Subcutaneous abdominal adipose tissue (tissue), 5 donors: ENCODE measurements around the gene EPHA8.

Experiments used
- H3K27ac ChIP-seq: one replicate; pipeline ENCODE4 v1.7.0; 2013; ENCODE audit warnings: low read depth, mild to moderate bottlenecking, inconsistent platforms, low read length, moderate library complexity
- H3K27me3 ChIP-seq, 5 donors: one replicate each; pipeline ENCODE4 v1.7.0; 2013; ENCODE audit warnings: low read length in 5 of 5, inconsistent platforms in 1 of 5; ENCODE audit not compliant: control insufficient read depth in 5 of 5, insufficient read depth in 4 of 5
- H3K36me3 ChIP-seq, 5 donors: one replicate each; pipeline ENCODE4 v1.7.0; 2013; ENCODE audit warnings: low read length in 5 of 5; ENCODE audit not compliant: control insufficient read depth in 5 of 5, insufficient read depth in 5 of 5
- H3K4me1 ChIP-seq, 5 donors: one replicate each; pipeline ENCODE4 v1.7.0; 2013; ENCODE audit warnings: low read length in 5 of 5, mild to moderate bottlenecking in 3 of 5, moderate library complexity in 1 of 5; ENCODE audit not compliant: control insufficient read depth in 5 of 5, insufficient read depth in 5 of 5
- H3K4me3 ChIP-seq, 5 donors: one replicate each; pipeline ENCODE4 v1.7.0; 2013; ENCODE audit warnings: low read length in 5 of 5, low read depth in 1 of 5
- H3K9ac ChIP-seq, 5 donors: one replicate each; pipeline ENCODE4 v1.7.0; 2013; ENCODE audit warnings: low read length in 5 of 5, mild to moderate bottlenecking in 4 of 5, moderate library complexity in 3 of 5
- H3K9me3 ChIP-seq, 5 donors: one replicate each; pipeline ENCODE4 v1.7.0; 2013; ENCODE audit warnings: low read length in 5 of 5; ENCODE audit not compliant: control insufficient read depth in 5 of 5
- donor health status: healthy.
- donor health status: healthy.
- donor health status: healthy.
- donor health status: healthy.
- donor health status: healthy.

Gene EPHA8

GRCh38 chr1:22575532-22576149 is 12.4 kb downstream of the EPHA8 start:
- Histone ChIP-seq H3K27me3 (peaks cover 11 to 25% (median 20%) of the 10 kb centered on the region in 5 donors), H3K9ac (no peak overlapping the region), H3K4me1 (no peaks in the 10 kb centered on the region), H3K4me3 (no peak overlapping the region), H3K36me3 (no peaks in the 10 kb centered on the region), H3K9me3 (peaks cover 0 to 6% (median 0%) of the 10 kb centered on the region in 5 donors), H3K27ac (no peak overlapping the region)

- peaks cover 11 to 21% (median 18%) of the 10 kb centered on the region in 5 donors for H3K27me3 ChIP-seq
- no peak overlapping the region for H3K9ac ChIP-seq
- no peaks in the 10 kb centered on the region for H3K4me1 ChIP-seq
- no peak overlapping the region for H3K4me3 ChIP-seq
- H3K27ac ChIP-seq = no peak overlapping the region
- peaks cover 0 to 6% (median 0%) of the 10 kb centered on the region in 5 donors for H3K9me3 ChIP-seq
- no peaks in the 10 kb centered on the region for H3K36me3 ChIP-seq
These were observed 12.9 kb downstream of the EPHA8 start for GRCh38 chr1:22576150-22576544.

GRCh38 chr1:22576617-22577016 is 13.3 kb downstream of the EPHA8 start:
- Histone ChIP-seq H3K27me3 (peaks cover 6 to 18% (median 16%) of the 10 kb centered on the region in 5 donors), H3K36me3 (no peaks in the 10 kb centered on the region), H3K9ac (no peak overlapping the region), H3K9me3 (peaks cover 0 to 6% (median 0%) of the 10 kb centered on the region in 5 donors), H3K27ac (no peak overlapping the region), H3K4me3 (no peak overlapping the region), H3K4me1 (no peaks in the 10 kb centered on the region)

- Histone ChIP-seq H3K9me3 (peaks cover 0 to 6% (median 0%) of the 10 kb centered on the region in 5 donors), H3K27me3 (peaks cover 0 to 8% (median under 1%) of the 10 kb centered on the region in 5 donors), H3K4me1 (no peaks in the 10 kb centered on the region), H3K9ac (no peak overlapping the region), H3K27ac (no peak overlapping the region), H3K4me3 (no peak overlapping the region), H3K36me3 (no peaks in the 10 kb centered on the region)
These were observed 15.6 kb downstream of the EPHA8 start for GRCh38 chr1:22578732-22579361.

- peaks cover 0 to 8% (median 0%) of the 10 kb centered on the region in 5 donors for H3K27me3 ChIP-seq
- H3K4me3 ChIP-seq = no peak overlapping the region
- H3K9me3 ChIP-seq = peaks cover 0 to 6% (median 0%) of the 10 kb centered on the region in 5 donors
- no peaks in the 10 kb centered on the region for H3K36me3 ChIP-seq
- H3K9ac ChIP-seq = no peak overlapping the region
- peaks cover 0 to 6% (median 3%) of the 10 kb centered on the region in 5 donors for H3K4me1 ChIP-seq
- H3K27ac ChIP-seq = no peak overlapping the region
These were observed 16.4 kb downstream of the EPHA8 start for GRCh38 chr1:22579541-22580155.

GRCh38 chr1:22582661-22583635 is 19.7 kb downstream of the EPHA8 start:
- H3K4me3 ChIP-seq = no peak overlapping the region
- peaks cover 0 to 7% (median 5%) of the 10 kb centered on the region in 5 donors for H3K27me3 ChIP-seq
- H3K36me3 ChIP-seq = no peaks in the 10 kb centered on the region
- H3K9ac ChIP-seq = no peak overlapping the region
- H3K9me3 ChIP-seq = peaks cover 0 to 6% (median 0%) of the 10 kb centered on the region in 5 donors
- peaks cover 0 to 6% (median 3%) of the 10 kb centered on the region in 5 donors for H3K4me1 ChIP-seq
- no peak overlapping the region for H3K27ac ChIP-seq

- H3K9ac ChIP-seq = no peak overlapping the region
- H3K4me3 ChIP-seq = no peak overlapping the region
- H3K27me3 ChIP-seq = peaks cover 5 to 14% (median 8%) of the 10 kb centered on the region in 5 donors
- no peak overlapping the region for H3K27ac ChIP-seq
- H3K4me1 ChIP-seq = peaks cover 0 to 6% (median 3%) of the 10 kb centered on the region in 5 donors
- H3K9me3 ChIP-seq = peaks cover 0 to under 1% (median 0%) of the 10 kb centered on the region in 5 donors
- H3K36me3 ChIP-seq = no peaks in the 10 kb centered on the region
These were observed 20.8 kb downstream of the EPHA8 start for GRCh38 chr1:22584001-22584562.

GRCh38 chr1:22584970-22585369 is 21.7 kb downstream of the EPHA8 start:
- H3K4me1 ChIP-seq = peaks cover 0 to 6% (median 3%) of the 10 kb centered on the region in 5 donors
- no peak overlapping the region for H3K27ac ChIP-seq
- H3K9me3 ChIP-seq = no peaks in the 10 kb centered on the region

GRCh38 chr1:22585471-22585870 is 22.2 kb downstream of the EPHA8 start:
- H3K36me3 ChIP-seq = no peaks in the 10 kb centered on the region
- H3K4me1 ChIP-seq = peaks cover 0 to 6% (median 3%) of the 10 kb centered on the region in 5 donors
- no peak overlapping the region for H3K9ac ChIP-seq
- H3K27me3 ChIP-seq = peaks cover 7 to 22% (median 13%) of the 10 kb centered on the region in 5 donors
- no peak overlapping the region for H3K27ac ChIP-seq
- no peaks in the 10 kb centered on the region for H3K9me3 ChIP-seq
- no peak overlapping the region for H3K4me3 ChIP-seq

More at GRCh38 chr1:22584970-22585369, 21.7 kb downstream of the EPHA8 start:
- Histone ChIP-seq H3K4me3 (no peak overlapping the region), H3K27me3 (peaks cover 7 to 20% (median 13%) of the 10 kb centered on the region in 5 donors), H3K36me3 (no peaks in the 10 kb centered on the region), H3K9ac (no peak overlapping the region)
